ENCODE measurements around the gene CDH24. TPM values are rescaled to one million over a fixed set of nuclear protein-coding genes. Genes with fewer than 3 reads are reported as not detected.

CDH24 gene
- polyA plus RNA-seq, 3 donors, result 0.13 to 0.14 TPM; not detected in 1

GRCh38 chr14:23058654-23059504 lies 1.6 kb upstream of the CDH24 start:
- intact Hi-C loops (cut with micrococcal nuclease), result loop anchor here in 1 of 2 donors (1.0 kb wide), 1 partner anchor 73 kb away; no protein-coding TSS in a partner anchor
- no peak for DNase-seq
- Histone ChIP-seq H3K27me3 (ENCODE audit: control insufficient read depth in 2 of 2, insufficient read depth in 2 of 2, low read length in 2 of 2) (peaks cover 4 to 10% of the 10 kb centered on the region in 2 donors), H3K4me3 (replicated peaks in 1 of 3; ENCODE audit: low read depth in 2 of 3, low read length in 3 of 3) (no peak overlapping the region), H2AFZ (ENCODE audit: insufficient read depth, low read depth, low read length, poor library complexity, severe bottlenecking) (no peak overlapping the region), H3K4me1 (ENCODE audit: control insufficient read depth in 1 of 2, insufficient read depth in 2 of 2, low read length in 2 of 2) (peaks cover 20 to 22% of the 10 kb centered on the region in 2 donors), H3K9ac (ENCODE audit: insufficient read depth, low read length, poor library complexity, severe bottlenecking) (no peak overlapping the region), H3K27ac (ENCODE audit: low read depth in 1 of 2, low read length in 2 of 2) (no peak overlapping the region), H3K4me2 (replicated peaks; ENCODE audit: extremely low read depth, low read length, poor library complexity, severe bottlenecking) (no peak overlapping the region), H4K20me1 (ENCODE audit: insufficient read depth, low read length) (peaks cover 38% of the 10 kb centered on the region), H3K79me2 (ENCODE audit: insufficient read depth, low read length) (peaks cover 4% of the 10 kb centered on the region), H3K9me3 (replicated peaks in 1 of 2; ENCODE audit: control insufficient read depth in 1 of 2, insufficient read depth in 1 of 2, low read length in 2 of 2) (no peaks in the 10 kb centered on the region), H3K36me3 (replicated peaks in 1 of 2; ENCODE audit: control insufficient read depth in 1 of 2, insufficient read depth in 2 of 2, low read length in 2 of 2) (peaks cover 44 to 54% of the 10 kb centered on the region in 2 donors)
- TF ChIP-seq CTCF (IDR thresholded peaks at IDR 0.05), result no peak
- peaks cover 10 to 16% (median 14%) of the 10 kb centered on the region in 3 donors for H3K27me3 Mint-ChIP-seq (ENCODE audit: low read depth in 3 of 3)
- peak overlapping the region in 1 of 7 donors; percentile 73 for H3K27ac Mint-ChIP-seq
- WGBS (ENCODE audit: insufficient coverage), result 95% methylated on average over 30 of the region's 32 CpGs
- peaks cover 47 to 51% of the 10 kb centered on the region in 2 donors for H3K36me3 Mint-ChIP-seq
- peaks cover 20% of the 10 kb centered on the region for H3K4me1 Mint-ChIP-seq
- peaks cover 0 to 3% (median 0%) of the 10 kb centered on the region in 7 donors for H3K9me3 Mint-ChIP-seq
- H3K4me3 Mint-ChIP-seq, result no peak overlapping the region

GRCh38 chr14:23057757-23058653 lies 685 bp upstream of the CDH24 start:
- H3K79me2 ChIP-seq (ENCODE audit: insufficient read depth, low read length), result no peaks in the 10 kb centered on the region
- H3K4me2 ChIP-seq (replicated peaks; ENCODE audit: extremely low read depth, low read length, poor library complexity, severe bottlenecking), result peak overlapping the region; percentile 100
- peak overlapping the region; percentile 74 for H2AFZ ChIP-seq (ENCODE audit: insufficient read depth, low read depth, low read length, poor library complexity, severe bottlenecking)
- Mint-ChIP-seq H3K4me1 (peaks cover 20% of the 10 kb centered on the region), H3K9me3 (peaks cover 0 to 3% (median 0%) of the 10 kb centered on the region in 7 donors), H3K36me3 (peaks cover 38 to 42% of the 10 kb centered on the region in 2 donors), H3K27me3 (ENCODE audit: low read depth in 3 of 3) (peaks cover 10 to 14% (median 14%) of the 10 kb centered on the region in 3 donors), H3K4me3 (peak overlapping the region; percentile 90 to 93), H3K27ac (peak overlapping the region in 2 of 7 donors; percentile 11 to 68)
- peaks cover 4 to 10% of the 10 kb centered on the region in 2 donors for H3K27me3 ChIP-seq (ENCODE audit: control insufficient read depth in 2 of 2, insufficient read depth in 2 of 2, low read length in 2 of 2)
- no peak overlapping the region for H3K27ac ChIP-seq (ENCODE audit: low read depth in 1 of 2, low read length in 2 of 2)
- peak; percentile 66 to 80 (median 78) for DNase-seq
- TF ChIP-seq CTCF (IDR thresholded peaks at IDR 0.05), result peak; percentile 97
- peak overlapping the region; percentile 40 for H3K9ac ChIP-seq (ENCODE audit: insufficient read depth, low read length, poor library complexity, severe bottlenecking)
- under 1% methylated on average over 45 of the region's 51 CpGs for WGBS (ENCODE audit: insufficient coverage)
- H4K20me1 ChIP-seq (ENCODE audit: insufficient read depth, low read length), result peaks cover 29% of the 10 kb centered on the region
- H3K9me3 ChIP-seq (replicated peaks in 1 of 2; ENCODE audit: control insufficient read depth in 1 of 2, insufficient read depth in 1 of 2, low read length in 2 of 2), result no peaks in the 10 kb centered on the region
- H3K4me1 ChIP-seq (ENCODE audit: control insufficient read depth in 1 of 2, insufficient read depth in 2 of 2, low read length in 2 of 2), result peaks cover 20 to 22% of the 10 kb centered on the region in 2 donors
- H3K36me3 ChIP-seq (replicated peaks in 1 of 2; ENCODE audit: control insufficient read depth in 1 of 2, insufficient read depth in 2 of 2, low read length in 2 of 2), result peaks cover 35 to 45% of the 10 kb centered on the region in 2 donors
- intact Hi-C loops (cut with micrococcal nuclease), result loop anchor here in 1 of 2 donors (1.0 kb wide), 1 partner anchor 72 kb away; no protein-coding TSS in a partner anchor
- H3K4me3 ChIP-seq (replicated peaks in 1 of 3; ENCODE audit: low read depth in 2 of 3, low read length in 3 of 3), result peak overlapping the region; percentile 41 to 88 (median 67)

All from CD14-positive monocyte (primary cell).